Liver (tissue), 9 donors: ENCODE measurements around the gene CASZ1. TPM values are rescaled to one million over a fixed set of nuclear protein-coding genes. Genes with fewer than 3 reads are reported as not detected.

Source experiments
- DNase-seq: peaks from one replicate; pipeline ENCODE4 v3.0.0-alpha.2; 2017; ENCODE audit warnings: low spot score
- H3K27ac ChIP-seq, 2 donors: one replicate each; pipeline ENCODE4 v1.7.0; 2013; ENCODE audit warnings: inconsistent platforms in 2 of 2, low read length in 2 of 2, control low read depth in 1 of 2, low read depth in 1 of 2, mild to moderate bottlenecking in 1 of 2
- H3K27me3 ChIP-seq, 4 donors: one replicate each; pipeline versions ENCODE4 v1.6.1 to v1.7.0; 2013; ENCODE audit warnings: low read length in 3 of 4, inconsistent platforms in 1 of 4, mild to moderate bottlenecking in 1 of 4, moderate library complexity in 1 of 4; ENCODE audit not compliant: control insufficient read depth in 4 of 4, insufficient read depth in 4 of 4
- H3K36me3 ChIP-seq, 4 donors: one replicate each; pipeline versions ENCODE4 v1.6.1 to v1.7.0; 2013; ENCODE audit warnings: low read length in 3 of 4, mild to moderate bottlenecking in 3 of 4, low read depth in 1 of 4, moderate library complexity in 1 of 4; ENCODE audit not compliant: control insufficient read depth in 4 of 4, insufficient read depth in 3 of 4
- H3K4me1 ChIP-seq, 4 donors: one replicate each; pipeline versions ENCODE4 v1.6.1 to v1.7.0; 2013; ENCODE audit warnings: low read length in 3 of 4, mild to moderate bottlenecking in 3 of 4, moderate library complexity in 1 of 4; ENCODE audit not compliant: control insufficient read depth in 4 of 4, insufficient read depth in 4 of 4
- H3K4me3 ChIP-seq, 3 donors: one replicate each; pipeline versions ENCODE4 v1.6.1 to v1.7.0; 2013; ENCODE audit warnings: low read length in 3 of 3, control low read depth in 1 of 3, low read depth in 1 of 3, mild to moderate bottlenecking in 1 of 3
- H3K9ac ChIP-seq, 2 donors: one replicate each; pipeline ENCODE4 v1.7.0; 2013; ENCODE audit warnings: low read length in 2 of 2, mild to moderate bottlenecking in 2 of 2, moderate library complexity in 2 of 2, control low read depth in 1 of 2, low read depth in 1 of 2
- H3K9me3 ChIP-seq, 4 donors: one replicate each; pipeline versions ENCODE4 v1.6.1 to v1.7.0; 2013; ENCODE audit warnings: low read length in 3 of 4; ENCODE audit not compliant: control insufficient read depth in 4 of 4
- ATF3 ChIP-seq: IDR thresholded peaks from 2 replicates; pipeline ENCODE4 v1.6.1; 2016; ENCODE audit warnings: antibody characterized with exemption
- CTCF ChIP-seq: fragments of 150-350 bp; IDR thresholded peaks from 2 replicates; pipeline ENCODE4 v1.5.1; 2017; ENCODE audit warnings: improper control_type of control experiment, low read depth, low read length; ENCODE audit not compliant: missing input control
- EGR1 ChIP-seq, 2 donors: IDR thresholded peaks; 2 replicates each; pipeline ENCODE4 v1.6.1; 2016 to 2018; ENCODE audit warnings: antibody characterized with exemption in 2 of 2, low read depth in 2 of 2
- FOXA1 ChIP-seq: IDR thresholded peaks from 2 replicates; pipeline ENCODE4 v1.6.1; 2016; ENCODE audit warnings: antibody characterized with exemption
- FOXA2 ChIP-seq: IDR thresholded peaks from 2 replicates; pipeline ENCODE4 v1.6.1; 2016; ENCODE audit warnings: antibody characterized with exemption
- GABPA ChIP-seq, 2 donors: IDR thresholded peaks in 1 of 2; conservative IDR thresholded peaks in 1 of 2; 2 replicates each; pipeline ENCODE4 v1.6.1; 2016; ENCODE audit warnings: antibody characterized with exemption in 2 of 2, mild to moderate bottlenecking in 1 of 2, moderate library complexity in 1 of 2
- HNF4A ChIP-seq, 2 donors: conservative IDR thresholded peaks; 2 replicates each; pipeline ENCODE4 v1.6.1; 2016; ENCODE audit warnings: antibody characterized with exemption in 2 of 2, mild to moderate bottlenecking in 2 of 2
- JUND ChIP-seq, 2 donors: IDR thresholded peaks; 2 replicates each; pipeline ENCODE4 v1.6.1; 2016; ENCODE audit warnings: antibody characterized with exemption in 2 of 2
- MAX ChIP-seq: IDR thresholded peaks from 2 replicates; pipeline ENCODE4 v1.6.1; 2016; ENCODE audit warnings: antibody characterized with exemption
- NR2F2 ChIP-seq: IDR thresholded peaks from 2 replicates; pipeline ENCODE4 v1.6.1; 2016; ENCODE audit warnings: antibody characterized with exemption
- RAD21 ChIP-seq, 2 donors: IDR thresholded peaks; 2 replicates each; pipeline ENCODE4 v1.6.1; 2016; ENCODE audit warnings: antibody characterized with exemption in 2 of 2, mild to moderate bottlenecking in 2 of 2
- RXRA ChIP-seq, 2 donors: IDR thresholded peaks; 2 replicates each; pipeline ENCODE4 v1.6.1; 2017 to 2018; ENCODE audit warnings: antibody characterized with exemption in 2 of 2, mild to moderate bottlenecking in 1 of 2
- SP1 ChIP-seq: IDR thresholded peaks from 2 replicates; pipeline ENCODE4 v1.6.1; 2018; ENCODE audit warnings: antibody characterized with exemption, mild to moderate bottlenecking
- TAF1 ChIP-seq: conservative IDR thresholded peaks from 2 replicates; pipeline ENCODE4 v1.6.1; 2016; ENCODE audit warnings: antibody characterized with exemption, mild to moderate bottlenecking
- YY1 ChIP-seq: IDR thresholded peaks from 2 replicates; pipeline ENCODE4 v1.6.1; 2016; ENCODE audit warnings: antibody characterized with exemption, mild to moderate bottlenecking
- WGBS: extraction: QIAGEN DNeasy Blood & Tissue Kit; methylation state at CpG from one replicate; pipeline ENCODE4 v1.1.7; 2013; 5-methylcytosine and 5-hydroxymethylcytosine counted together
- polyA plus RNA-seq, 2 donors: library from polyadenylated mRNA; stranded (reverse) in 1 of 2; unstranded in 1 of 2; fragments of 200-250 nt in 1 of 2; fragments of >200 nt in 1 of 2; fragmentation: Nextera tagmentation in 1 of 2; extraction: Ambion mirVana in 1 of 2; gene quantifications; one replicate each; pipeline versions ENCODE4 v1.2.1 to v1.2.3, GENCODE V29; 2013 to 2015
- total RNA-seq, 2 donors: library from RNA; depleted of rRNA; stranded (reverse); fragments of >200 nt; gene quantifications; one replicate each; pipeline ENCODE4 v1.2.3, GENCODE V29; 2014
- TF ChIP-seq, protein P1 (sequence below): IDR thresholded peaks from 2 replicates; pipeline ENCODE4 v1.6.1; 2016; ENCODE audit warnings: antibody characterized with exemption
- TF ChIP-seq, protein P2 (sequence below): IDR thresholded peaks from 2 replicates; pipeline ENCODE4 v1.6.1; 2016; ENCODE audit warnings: antibody characterized with exemption, mild to moderate bottlenecking
- donor health status: healthy.
- donor health status: healthy.
- donor health status: healthy.
- donor health status: healthy.
- donor health status: healthy.

CASZ1 gene
- total and polyA plus RNA-seq, 4 donors: 1.0 to 3.5 (median 1.9) TPM

GRCh38 chr1:10692401-10693021, 103.9 kb downstream of the CASZ1 start (continued):
- no peak for TF ChIP-seq GABPA (IDR thresholded peaks at IDR 0.05 in 1 of 2, conservative IDR thresholded peaks at IDR 0.05 in 1 of 2)
- TF ChIP-seq, protein P1, sequence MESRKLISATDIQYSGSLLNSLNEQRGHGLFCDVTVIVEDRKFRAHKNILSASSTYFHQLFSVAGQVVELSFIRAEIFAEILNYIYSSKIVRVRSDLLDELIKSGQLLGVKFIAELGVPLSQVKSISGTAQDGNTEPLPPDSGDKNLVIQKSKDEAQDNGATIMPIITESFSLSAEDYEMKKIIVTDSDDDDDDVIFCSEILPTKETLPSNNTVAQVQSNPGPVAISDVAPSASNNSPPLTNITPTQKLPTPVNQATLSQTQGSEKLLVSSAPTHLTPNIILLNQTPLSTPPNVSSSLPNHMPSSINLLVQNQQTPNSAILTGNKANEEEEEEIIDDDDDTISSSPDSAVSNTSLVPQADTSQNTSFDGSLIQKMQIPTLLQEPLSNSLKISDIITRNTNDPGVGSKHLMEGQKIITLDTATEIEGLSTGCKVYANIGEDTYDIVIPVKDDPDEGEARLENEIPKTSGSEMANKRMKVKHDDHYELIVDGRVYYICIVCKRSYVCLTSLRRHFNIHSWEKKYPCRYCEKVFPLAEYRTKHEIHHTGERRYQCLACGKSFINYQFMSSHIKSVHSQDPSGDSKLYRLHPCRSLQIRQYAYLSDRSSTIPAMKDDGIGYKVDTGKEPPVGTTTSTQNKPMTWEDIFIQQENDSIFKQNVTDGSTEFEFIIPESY: no peak
- no peak for TF ChIP-seq NR2F2
- TF ChIP-seq JUND (IDR thresholded peaks at IDR 0.05): no peak
- TF ChIP-seq SP1: no peak
- no peak for TF ChIP-seq RXRA (IDR thresholded peaks at IDR 0.05)
- TF ChIP-seq CTCF: peak; percentile 37
- peak; percentile 46 to 76 for TF ChIP-seq RAD21 (IDR thresholded peaks at IDR 0.05)
- TF ChIP-seq FOXA1: no peak

GRCh38 chr1:10691740-10692125, 104.7 kb downstream of the CASZ1 start:
- no peak for TF ChIP-seq GABPA (IDR thresholded peaks at IDR 0.05 in 1 of 2, conservative IDR thresholded peaks at IDR 0.05 in 1 of 2)
- no peak for TF ChIP-seq RAD21 (IDR thresholded peaks at IDR 0.05)
- TF ChIP-seq NR2F2: no peak
- TF ChIP-seq ATF3: no peak
- TF ChIP-seq YY1: no peak
- TF ChIP-seq, protein P2, sequence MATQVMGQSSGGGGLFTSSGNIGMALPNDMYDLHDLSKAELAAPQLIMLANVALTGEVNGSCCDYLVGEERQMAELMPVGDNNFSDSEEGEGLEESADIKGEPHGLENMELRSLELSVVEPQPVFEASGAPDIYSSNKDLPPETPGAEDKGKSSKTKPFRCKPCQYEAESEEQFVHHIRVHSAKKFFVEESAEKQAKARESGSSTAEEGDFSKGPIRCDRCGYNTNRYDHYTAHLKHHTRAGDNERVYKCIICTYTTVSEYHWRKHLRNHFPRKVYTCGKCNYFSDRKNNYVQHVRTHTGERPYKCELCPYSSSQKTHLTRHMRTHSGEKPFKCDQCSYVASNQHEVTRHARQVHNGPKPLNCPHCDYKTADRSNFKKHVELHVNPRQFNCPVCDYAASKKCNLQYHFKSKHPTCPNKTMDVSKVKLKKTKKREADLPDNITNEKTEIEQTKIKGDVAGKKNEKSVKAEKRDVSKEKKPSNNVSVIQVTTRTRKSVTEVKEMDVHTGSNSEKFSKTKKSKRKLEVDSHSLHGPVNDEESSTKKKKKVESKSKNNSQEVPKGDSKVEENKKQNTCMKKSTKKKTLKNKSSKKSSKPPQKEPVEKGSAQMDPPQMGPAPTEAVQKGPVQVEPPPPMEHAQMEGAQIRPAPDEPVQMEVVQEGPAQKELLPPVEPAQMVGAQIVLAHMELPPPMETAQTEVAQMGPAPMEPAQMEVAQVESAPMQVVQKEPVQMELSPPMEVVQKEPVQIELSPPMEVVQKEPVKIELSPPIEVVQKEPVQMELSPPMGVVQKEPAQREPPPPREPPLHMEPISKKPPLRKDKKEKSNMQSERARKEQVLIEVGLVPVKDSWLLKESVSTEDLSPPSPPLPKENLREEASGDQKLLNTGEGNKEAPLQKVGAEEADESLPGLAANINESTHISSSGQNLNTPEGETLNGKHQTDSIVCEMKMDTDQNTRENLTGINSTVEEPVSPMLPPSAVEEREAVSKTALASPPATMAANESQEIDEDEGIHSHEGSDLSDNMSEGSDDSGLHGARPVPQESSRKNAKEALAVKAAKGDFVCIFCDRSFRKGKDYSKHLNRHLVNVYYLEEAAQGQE: no peak
- TF ChIP-seq HNF4A (conservative IDR thresholded peaks at IDR 0.05): no peak
- TF ChIP-seq JUND (IDR thresholded peaks at IDR 0.05): no peak
- no peak for TF ChIP-seq CTCF
- TF ChIP-seq, protein P1: no peak
- no peak for TF ChIP-seq EGR1 (IDR thresholded peaks at IDR 0.05; ENCODE audit: low read depth in 2 of 2)
- no peak for TF ChIP-seq MAX
- TF ChIP-seq TAF1: no peak
- no peak for TF ChIP-seq FOXA1
- no peak for TF ChIP-seq RXRA (IDR thresholded peaks at IDR 0.05)
- no peak for TF ChIP-seq FOXA2
- no peak for DNase-seq
- Histone ChIP-seq H3K4me3 (no peak overlapping the region), H3K27ac (no peak overlapping the region), H3K27me3 (no peaks in the 10 kb centered on the region), H3K9ac (no peak overlapping the region), H3K9me3 (no peaks in the 10 kb centered on the region), H3K4me1 (peaks cover 8 to 36% (median 23%) of the 10 kb centered on the region in 4 donors), H3K36me3 (no peaks in the 10 kb centered on the region)
- 78% methylated on average over 1 of the region's 1 CpG for WGBS
